Kidney epithelial cell (primary cell): ENCODE measurements around the gene DOP1A. TPM values are rescaled to one million over a fixed set of nuclear protein-coding genes. Genes with fewer than 3 reads are reported as not detected.

Experiments
- DNase-seq: peaks from one replicate; pipeline ENCODE4 v3.0.0-alpha.2; 2010; ENCODE audit warnings: low read depth
- H3K27me3 ChIP-seq: 2 replicates; pipeline ENCODE4 v1.6.0; 2011; ENCODE audit warnings: low read length; ENCODE audit not compliant: control insufficient read depth, insufficient read depth
- H3K36me3 ChIP-seq: 2 replicates; pipeline ENCODE4 v1.5.1; 2011; ENCODE audit warnings: low read length; ENCODE audit not compliant: control insufficient read depth, insufficient read depth
- H3K4me3 ChIP-seq: 2 replicates; pipeline ENCODE4 v1.5.1; 2011; ENCODE audit warnings: low read depth, mild to moderate bottlenecking, control low read depth, low read length
- CTCF ChIP-seq: IDR thresholded peaks from 2 replicates; pipeline ENCODE4 v1.5.1; 2011; ENCODE audit warnings: mild to moderate bottlenecking, moderate library complexity, low read length, control low read depth, inconsistent platforms; ENCODE audit not compliant: insufficient read depth, poor library complexity, severe bottlenecking
- total RNA-seq: library from RNA; depleted of rRNA; stranded (reverse); fragments of >200 nt; gene quantifications from 2 replicates; pipeline ENCODE4 v1.2.3, GENCODE V29; 2015

The DOP1A gene
- total RNA-seq, 1 donor from 2014 or later, result 11.7 TPM

- no peak for DNase-seq
- no peak overlapping the region for H3K4me3 ChIP-seq
Measured at GRCh38 chr6:83055366-83055964, 12.0 kb upstream of the DOP1A start.

GRCh38 chr6:83057705-83058321 is 9.7 kb upstream of the DOP1A start:
- Histone ChIP-seq H3K27me3 (no peaks in the 10 kb centered on the region), H3K4me3 (no peak overlapping the region), H3K36me3 (no peaks in the 10 kb centered on the region)
- DNase-seq, result no peak
- TF ChIP-seq CTCF, result peak; percentile 85

More at GRCh38 chr6:83055366-83055964, 12.0 kb upstream of the DOP1A start:
- no peaks in the 10 kb centered on the region for H3K27me3 ChIP-seq
- H3K36me3 ChIP-seq, result no peaks in the 10 kb centered on the region
- TF ChIP-seq CTCF, result peak; percentile 71

- no peak overlapping the region for H3K4me3 ChIP-seq
- TF ChIP-seq CTCF, result no peak
- no peak for DNase-seq
- no peaks in the 10 kb centered on the region for H3K36me3 ChIP-seq
- H3K27me3 ChIP-seq, result no peaks in the 10 kb centered on the region
Measured at GRCh38 chr6:83061190-83061589, 6.3 kb upstream of the DOP1A start.

GRCh38 chr6:83062225-83062624 is 5.2 kb upstream of the DOP1A start:
- DNase-seq, result no peak
- no peaks in the 10 kb centered on the region for H3K36me3 ChIP-seq
- H3K27me3 ChIP-seq, result no peaks in the 10 kb centered on the region
- no peak for TF ChIP-seq CTCF
- no peak overlapping the region for H3K4me3 ChIP-seq

GRCh38 chr6:83065511-83066192 is 1.8 kb upstream of the DOP1A start, which contains the start of gene UBE3D:
Gene UBE3D (minus strand): TSS chr6:83065841. CDS start chr6:83065718, 123 bp downstream.
- DNase-seq, result no peak
- TF ChIP-seq CTCF, result peak; percentile 80
- H3K27me3 ChIP-seq, result no peaks in the 10 kb centered on the region
- peak within 1 kb of the TSS; percentile 83 for H3K4me3 ChIP-seq
- H3K36me3 ChIP-seq, result no peaks in the 10 kb centered on the region

GRCh38 chr6:83068616-83069015 is 1.1 kb downstream of the DOP1A start:
- no peak for TF ChIP-seq CTCF
- no peaks in the 10 kb centered on the region for H3K27me3 ChIP-seq
- no peak for DNase-seq

More at GRCh38 chr6:83068616-83069015, 1.1 kb downstream of the DOP1A start:
- Histone ChIP-seq H3K36me3 (no peaks in the 10 kb centered on the region), H3K4me3 (peak overlapping the region; percentile 93)
